Parathyroid adenoma (tissue), 2 donors: ENCODE data around the gene IPCEF1.

Experiments
- H2AFZ ChIP-seq: fragments of 300-600 bp; sonication (generic); one replicate; pipeline ENCODE4 v1.7.0; 2017; ENCODE audit warnings: antibody characterized with exemption, mild to moderate bottlenecking
- H3K27ac ChIP-seq: fragments of 300-600 bp; sonication (generic); one replicate; pipeline ENCODE4 v1.7.0; 2017
- H3K27me3 ChIP-seq: fragments of 300-600 bp; sonication (generic); one replicate; pipeline ENCODE4 v1.7.0; 2017; ENCODE audit warnings: low read length; ENCODE audit not compliant: control insufficient read depth, insufficient read depth
- H3K36me3 ChIP-seq: fragments of 300-600 bp; sonication (generic); one replicate; pipeline ENCODE4 v1.7.0; 2017; ENCODE audit warnings: low read length; ENCODE audit not compliant: control insufficient read depth, insufficient read depth
- H3K4me1 ChIP-seq: fragments of 300-600 bp; sonication (generic); one replicate; pipeline ENCODE4 v1.7.0; 2017; ENCODE audit warnings: control low read depth
- H3K4me2 ChIP-seq: fragments of 300-600 bp; sonication (generic); one replicate; pipeline ENCODE4 v1.7.0; 2017; ENCODE audit warnings: low read length
- H3K4me3 ChIP-seq: fragments of 300-600 bp; sonication (generic); one replicate; pipeline ENCODE4 v1.7.0; 2017; ENCODE audit warnings: low read depth, low read length
- H3K79me2 ChIP-seq: fragments of 300-600 bp; sonication (generic); one replicate; pipeline ENCODE4 v1.7.0; 2017; ENCODE audit warnings: control low read depth
- H3K9ac ChIP-seq: fragments of 300-600 bp; sonication (generic); one replicate; pipeline ENCODE4 v1.7.0; 2017; ENCODE audit warnings: mild to moderate bottlenecking
- H3K9me3 ChIP-seq: fragments of 300-600 bp; sonication (generic); one replicate; pipeline ENCODE4 v1.7.0; 2017; ENCODE audit warnings: low read length; ENCODE audit not compliant: control insufficient read depth
- CTCF ChIP-seq: fragments of 300-600 bp; sonication (generic); IDR thresholded peaks from one replicate; pipeline ENCODE4 v1.7.0; 2017; ENCODE audit warnings: antibody characterized with exemption, mild to moderate bottlenecking
- donor health status: primary hyperparathyroidism.

The IPCEF1 gene

GRCh38 chr6:154252678-154253077, 103.9 kb downstream of the IPCEF1 start:
- H3K4me3 ChIP-seq = no peak overlapping the region
- no peaks in the 10 kb centered on the region for H3K9me3 ChIP-seq
- no peaks in the 10 kb centered on the region for H3K36me3 ChIP-seq
- no peak for TF ChIP-seq CTCF
- H3K27me3 ChIP-seq = no peaks in the 10 kb centered on the region
- no peaks in the 10 kb centered on the region for H3K79me2 ChIP-seq
- H3K9ac ChIP-seq = no peak overlapping the region
- no peaks in the 10 kb centered on the region for H3K4me1 ChIP-seq
- no peak overlapping the region for H3K4me2 ChIP-seq
- no peak overlapping the region for H2AFZ ChIP-seq
- H3K27ac ChIP-seq = no peak overlapping the region

GRCh38 chr6:154251116-154251515, 105.5 kb downstream of the IPCEF1 start:
- no peak for TF ChIP-seq CTCF
- Histone ChIP-seq H3K9ac (no peak overlapping the region), H3K27ac (no peak overlapping the region), H3K4me1 (no peaks in the 10 kb centered on the region), H3K36me3 (no peaks in the 10 kb centered on the region), H2AFZ (no peak overlapping the region), H3K4me2 (no peak overlapping the region), H3K27me3 (no peaks in the 10 kb centered on the region), H3K79me2 (no peaks in the 10 kb centered on the region), H3K4me3 (no peak overlapping the region), H3K9me3 (no peaks in the 10 kb centered on the region)

GRCh38 chr6:154249499-154250298, 106.9 kb downstream of the IPCEF1 start:
- Histone ChIP-seq H3K4me2 (no peak overlapping the region), H2AFZ (no peak overlapping the region), H3K9me3 (no peaks in the 10 kb centered on the region), H3K79me2 (no peaks in the 10 kb centered on the region), H3K36me3 (no peaks in the 10 kb centered on the region), H3K27ac (no peak overlapping the region), H3K27me3 (no peaks in the 10 kb centered on the region), H3K9ac (no peak overlapping the region), H3K4me3 (no peak overlapping the region), H3K4me1 (no peaks in the 10 kb centered on the region)
- TF ChIP-seq CTCF = no peak

- Histone ChIP-seq H3K9ac (no peak overlapping the region), H2AFZ (peak overlapping the region; percentile 68), H3K4me2 (peak overlapping the region; percentile 15), H3K9me3 (no peaks in the 10 kb centered on the region), H3K27ac (no peak overlapping the region), H3K4me1 (peaks cover 2% of the 10 kb centered on the region), H3K27me3 (no peaks in the 10 kb centered on the region), H3K36me3 (no peaks in the 10 kb centered on the region), H3K4me3 (no peak overlapping the region), H3K79me2 (no peaks in the 10 kb centered on the region)
- no peak for TF ChIP-seq CTCF
Measured at GRCh38 chr6:154247119-154247861, 109.3 kb downstream of the IPCEF1 start.
